ENCODE results near the gene APBB2. TPM values are rescaled to one million over a fixed set of nuclear protein-coding genes. Genes with fewer than 3 reads are reported as not detected.

APBB2 gene
- total and polyA plus RNA-seq, 2 of the 4 experiments (the other 2 are of a cell fraction) = 47.9 to 75.5 TPM

DNA sequence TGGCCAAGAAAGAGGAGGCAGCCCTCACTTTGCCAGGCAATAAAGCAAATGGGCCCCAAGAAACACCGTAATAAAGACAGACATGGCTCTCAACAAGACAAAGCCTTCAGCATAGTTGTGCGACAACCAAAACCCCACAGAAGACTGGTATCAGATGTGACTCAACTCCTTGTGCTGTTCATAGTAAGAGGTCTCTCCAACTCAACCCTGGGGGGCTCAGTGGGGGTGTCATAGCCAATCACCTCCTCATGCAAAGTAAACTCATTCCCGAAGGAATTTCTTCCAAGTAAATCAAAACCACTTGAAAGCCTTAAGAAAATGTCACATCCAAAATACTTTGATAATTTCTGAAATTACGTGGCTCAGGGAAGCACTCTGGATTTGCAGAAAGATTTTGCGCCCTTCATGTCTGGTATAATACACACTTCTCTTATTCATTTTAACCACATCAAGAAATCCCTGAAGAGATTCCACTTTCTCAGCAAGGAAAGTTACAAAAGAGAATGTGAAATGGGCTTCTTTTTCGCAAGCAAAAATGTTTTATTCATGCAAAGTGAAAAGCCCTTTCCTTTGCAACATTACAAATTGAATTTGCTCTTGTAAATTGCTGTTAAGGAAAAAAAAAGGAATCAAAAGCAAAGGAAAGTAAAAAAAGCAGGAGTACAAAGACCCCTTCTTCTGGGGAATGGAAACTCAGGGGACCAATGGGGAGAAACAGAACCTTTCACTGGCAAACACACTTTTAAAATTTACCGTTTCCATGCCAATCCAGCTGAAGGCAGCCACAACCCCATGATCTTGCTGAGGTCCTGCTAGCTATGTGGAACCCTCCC, 327.2 kb downstream of the APBB2 start:
- H3K9me1 ChIP-seq (ENCODE audit: insufficient read depth, low read length) = peaks cover 13% of the 10 kb centered on the region
- H4K20me1 ChIP-seq (ENCODE audit: insufficient read depth, low read length) = no peaks in the 10 kb centered on the region
- ATAC-seq (ENCODE audit: low read depth) (no peak), DNase-seq (no peak)
- H3K9me3 ChIP-seq (ENCODE audit: control insufficient read depth, insufficient read depth, low read length) = no peaks in the 10 kb centered on the region
- no peaks in the 10 kb centered on the region for H3K27me3 ChIP-seq (ENCODE audit: control insufficient read depth, insufficient read depth, low read length)
- H3K4me3 ChIP-seq (ENCODE audit: insufficient read depth, low read depth, low read length) = no peak overlapping the region
- H3K9ac ChIP-seq (ENCODE audit: low read depth, low read length) = no peak overlapping the region
- no peak overlapping the region for H2BK20ac ChIP-seq (ENCODE audit: low read depth, low read length)
- H4K5ac ChIP-seq (ENCODE audit: low read depth, low read length) = no peak overlapping the region
- H2AK5ac ChIP-seq (ENCODE audit: low read depth, low read length) = no peak overlapping the region
- no TSS peak for BruUV-seq (replicated peaks)
- H4K91ac ChIP-seq (ENCODE audit: insufficient read depth, low read depth, low read length) = no peak overlapping the region
- no peak overlapping the region; the same call in 1 of the 2 replicates for H3K14ac ChIP-seq (replicated peaks; ENCODE audit: low read depth, low read length)
- H3K23ac ChIP-seq (ENCODE audit: low read depth, low read length) = no peak overlapping the region
- peaks cover 5% of the 10 kb centered on the region for H3K4me1 ChIP-seq (ENCODE audit: control insufficient read depth, insufficient read depth, low read length)
- no peak overlapping the region for H3K27ac ChIP-seq (ENCODE audit: insufficient read depth, low read length)
- H3K4me2 ChIP-seq (ENCODE audit: low read depth, low read length) = no peak overlapping the region
- H3K18ac ChIP-seq (ENCODE audit: low read depth, low read length) = no peak overlapping the region
- no peaks in the 10 kb centered on the region; a peak in 1 of 4 replicates for H3K79me1 ChIP-seq (ENCODE audit: low read depth in 1 of 2, low read length in 2 of 2)
- H3K4ac ChIP-seq (ENCODE audit: low read depth, low read length) = no peak overlapping the region
- no peak overlapping the region for H4K8ac ChIP-seq (ENCODE audit: low read depth in 2 of 2, low read length in 2 of 2)
- dilution Hi-C loops (cut with HindIII; ENCODE audit: low sequenced_read_pairs, unreplicated experiment) (no loop called here), in situ Hi-C loops (cut with MboI; ENCODE audit: low sequenced_read_pairs) (no loop called here), intact Hi-C loops (cut with micrococcal nuclease) (no loop called here)
- H3K36me3 ChIP-seq (ENCODE audit: control insufficient read depth, insufficient read depth, low read length) = peaks cover 14% of the 10 kb centered on the region; the same call in 1 of the 2 replicates
- H2AK9ac ChIP-seq (replicated peaks; ENCODE audit: low read depth, low read length, poor library complexity) = no peak overlapping the region
- no peak for TF ChIP-seq SMC3 (IDR thresholded peaks at IDR 0.05; ENCODE audit: low read depth, low read length)
- no peak for TF ChIP-seq NFE2L2 (IDR thresholded peaks at IDR 0.05; ENCODE audit: low read depth, low read length)
- TF ChIP-seq RAD21 (IDR thresholded peaks at IDR 0.05; ENCODE audit: low read length) = no peak
- no peak for TF ChIP-seq MXI1 (IDR thresholded peaks at IDR 0.05; ENCODE audit: borderline replicate concordance, low read depth, low read length)
- no peak for TF ChIP-seq MAZ (IDR thresholded peaks at IDR 0.05; ENCODE audit: borderline replicate concordance, low read depth, low read length)
- no peak for TF ChIP-seq MAFK (IDR thresholded peaks at IDR 0.05; ENCODE audit: low read depth, low read length)
- TF ChIP-seq RCOR1 (IDR thresholded peaks at IDR 0.05; ENCODE audit: insufficient replicate concordance, low read length) = no peak
- no peak for TF ChIP-seq CHD1 (IDR thresholded peaks at IDR 0.05; ENCODE audit: low read depth, low read length)
- no peak for TF ChIP-seq BHLHE40 (IDR thresholded peaks at IDR 0.05; ENCODE audit: low read depth, low read length)
- TF ChIP-seq, protein P1, sequence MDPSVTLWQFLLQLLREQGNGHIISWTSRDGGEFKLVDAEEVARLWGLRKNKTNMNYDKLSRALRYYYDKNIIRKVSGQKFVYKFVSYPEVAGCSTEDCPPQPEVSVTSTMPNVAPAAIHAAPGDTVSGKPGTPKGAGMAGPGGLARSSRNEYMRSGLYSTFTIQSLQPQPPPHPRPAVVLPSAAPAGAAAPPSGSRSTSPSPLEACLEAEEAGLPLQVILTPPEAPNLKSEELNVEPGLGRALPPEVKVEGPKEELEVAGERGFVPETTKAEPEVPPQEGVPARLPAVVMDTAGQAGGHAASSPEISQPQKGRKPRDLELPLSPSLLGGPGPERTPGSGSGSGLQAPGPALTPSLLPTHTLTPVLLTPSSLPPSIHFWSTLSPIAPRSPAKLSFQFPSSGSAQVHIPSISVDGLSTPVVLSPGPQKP (IDR thresholded peaks at IDR 0.05; ENCODE audit: borderline replicate concordance, low read depth, low read length) = no peak
- no peak for TF ChIP-seq RFX5 (IDR thresholded peaks at IDR 0.05; ENCODE audit: low read depth, low read length)
- TF ChIP-seq, protein P2, sequence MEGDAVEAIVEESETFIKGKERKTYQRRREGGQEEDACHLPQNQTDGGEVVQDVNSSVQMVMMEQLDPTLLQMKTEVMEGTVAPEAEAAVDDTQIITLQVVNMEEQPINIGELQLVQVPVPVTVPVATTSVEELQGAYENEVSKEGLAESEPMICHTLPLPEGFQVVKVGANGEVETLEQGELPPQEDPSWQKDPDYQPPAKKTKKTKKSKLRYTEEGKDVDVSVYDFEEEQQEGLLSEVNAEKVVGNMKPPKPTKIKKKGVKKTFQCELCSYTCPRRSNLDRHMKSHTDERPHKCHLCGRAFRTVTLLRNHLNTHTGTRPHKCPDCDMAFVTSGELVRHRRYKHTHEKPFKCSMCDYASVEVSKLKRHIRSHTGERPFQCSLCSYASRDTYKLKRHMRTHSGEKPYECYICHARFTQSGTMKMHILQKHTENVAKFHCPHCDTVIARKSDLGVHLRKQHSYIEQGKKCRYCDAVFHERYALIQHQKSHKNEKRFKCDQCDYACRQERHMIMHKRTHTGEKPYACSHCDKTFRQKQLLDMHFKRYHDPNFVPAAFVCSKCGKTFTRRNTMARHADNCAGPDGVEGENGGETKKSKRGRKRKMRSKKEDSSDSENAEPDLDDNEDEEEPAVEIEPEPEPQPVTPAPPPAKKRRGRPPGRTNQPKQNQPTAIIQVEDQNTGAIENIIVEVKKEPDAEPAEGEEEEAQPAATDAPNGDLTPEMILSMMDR (conservative IDR thresholded peaks at IDR 0.05; ENCODE audit: low read depth, low read length) = no peak
- TF ChIP-seq FOS (IDR thresholded peaks at IDR 0.05; ENCODE audit: low read depth, low read length) = no peak
- no peak overlapping the region for H2BK15ac ChIP-seq (ENCODE audit: low read depth, low read length)
- no peak overlapping the region for H3K56ac ChIP-seq (ENCODE audit: extremely low read depth, insufficient read depth, low read length)
- no CpG with 5 or more reads among the region's 7 CpGs for WGBS, 2 experiments (ENCODE audit: extremely low coverage in 2 of 2, insufficient read length in 1 of 2)
- ChIA-PET CTCF (no interaction called here), POLR2A (ENCODE audit: unreplicated experiment) (no interaction called here)
- H2BK120ac ChIP-seq (ENCODE audit: low read depth, low read length) = no peak overlapping the region
- no peak overlapping the region for H2BK5ac ChIP-seq (ENCODE audit: low read depth, low read length, poor library complexity, severe bottlenecking)
- H2AFZ ChIP-seq (replicated peaks; ENCODE audit: low read length, poor library complexity) = no peak overlapping the region

Measured in IMR-90 (cell line).